ENCODE measurements around the gene C17orf107.

DNA sequence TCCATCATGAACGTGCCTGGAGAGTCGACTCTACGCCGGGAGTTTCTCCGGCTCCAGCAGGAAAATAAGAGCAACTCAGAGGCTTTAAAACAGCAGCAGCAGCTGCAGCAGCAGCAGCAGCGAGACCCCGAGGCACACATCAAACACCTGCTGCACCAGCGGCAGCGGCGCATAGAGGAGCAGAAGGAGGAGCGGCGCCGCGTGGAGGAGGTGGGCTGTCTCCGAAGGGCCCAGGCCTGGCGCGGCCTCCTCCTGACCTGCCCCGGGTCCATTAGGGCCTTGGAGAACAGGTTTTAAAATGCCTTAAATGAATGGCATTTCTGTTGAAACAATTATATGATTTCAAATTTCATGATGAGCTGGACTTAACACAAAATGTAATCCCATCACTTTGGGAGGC lies 11.8 kb upstream of the C17orf107 start:
- TF ChIP-seq GATA2 (IDR thresholded peaks at IDR 0.05; ENCODE audit: low read depth, low read length) = no peak
- TF ChIP-seq GATA3 (IDR thresholded peaks at IDR 0.05; ENCODE audit: low read depth, low read length) = no peak
